ENCODE results near the gene LMF1.

GRCh38 chr16:866252-866896, 104.4 kb downstream of the LMF1 start:
- no peak for TF ChIP-seq CTCF (IDR thresholded peaks at IDR 0.05; ENCODE audit: low read depth, low read length)
- TF ChIP-seq EZH2phosphoT487 (IDR thresholded peaks at IDR 0.05; ENCODE audit: low read depth), result no peak
